OCI-LY7 (cell line): ENCODE data around the gene RNF223. TPM values are rescaled to one million over a fixed set of nuclear protein-coding genes. Genes with fewer than 3 reads are reported as not detected.

Source experiments
- BruUV-seq: library from RNA; stranded (reverse); fragments of 400-500 nt; replicated peaks from 2 replicates; lab custom pipeline; 2021; lab: Mats Ljungman, UMichigan
- CTCF ChIA-PET: fragments of 300-600 bp; sonication (Branson Sonifier 250); formaldehyde crosslinking; loops from one replicate; lab custom pipeline; 2022; ENCODE audit warnings: antibody characterized with exemption; ENCODE audit not compliant: unreplicated experiment; lab: Charles Lee
- POLR2A ChIA-PET: fragments of 300-600 bp; sonication (Branson Sonifier 250); formaldehyde crosslinking; loops from one replicate; lab custom pipeline; 2022; ENCODE audit warnings: antibody characterized with exemption; lab: Charles Lee
- DNase-seq: peaks from one replicate; pipeline ENCODE4 v3.0.0-alpha.2; 2015; ENCODE audit warnings: low spot score
- H2AFZ ChIP-seq: fragments of 200-600 bp; sonication (generic), shearing (Covaris generic); 2 replicates; pipeline ENCODE4 v1.6.1; 2014; ENCODE audit warnings: mild to moderate bottlenecking, antibody characterized with exemption, low read length, moderate library complexity
- H3K27ac ChIP-seq: fragments of 200-600 bp; sonication (generic); 2 replicates; pipeline ENCODE4 v1.5.1; 2014; ENCODE audit warnings: mixed run types, low read depth, mild to moderate bottlenecking, moderate library complexity, low read length, inconsistent platforms; ENCODE audit not compliant: poor library complexity, severe bottlenecking
- H3K36me3 ChIP-seq: fragments of 200-600 bp; sonication (generic); 2 replicates; pipeline ENCODE4 v1.6.1; 2014; ENCODE audit warnings: mild to moderate bottlenecking, antibody characterized with exemption, low read length, moderate library complexity, mixed read lengths; ENCODE audit not compliant: insufficient read depth
- H3K4me1 ChIP-seq: fragments of 200-600 bp; sonication (generic); 2 replicates; pipeline ENCODE4 v1.5.1; 2014; ENCODE audit warnings: mild to moderate bottlenecking, low read length; ENCODE audit not compliant: insufficient read depth, poor library complexity, severe bottlenecking
- H3K4me2 ChIP-seq: fragments of 200-600 bp; sonication (generic); 2 replicates; pipeline ENCODE4 v1.6.1; 2014; ENCODE audit warnings: mild to moderate bottlenecking, low read length
- H3K4me3 ChIP-seq: fragments of 200-600 bp; sonication (generic); 2 replicates; pipeline ENCODE4 v1.5.1; 2014; ENCODE audit warnings: mild to moderate bottlenecking, low read depth, low read length; ENCODE audit not compliant: poor library complexity, severe bottlenecking
- H3K79me2 ChIP-seq: fragments of 200-600 bp; sonication (generic); 2 replicates; pipeline ENCODE4 v1.6.1; 2016; ENCODE audit warnings: low read depth, mild to moderate bottlenecking, low read length, moderate library complexity, mixed read lengths; ENCODE audit not compliant: insufficient read depth
- H3K9me2 ChIP-seq: fragments of 200-600 bp; sonication (generic); 2 replicates; pipeline ENCODE4 v1.6.1; 2016; ENCODE audit warnings: mild to moderate bottlenecking, low read length, mixed read lengths; ENCODE audit not compliant: insufficient read depth
- H3K9me3 ChIP-seq: fragments of 200-600 bp; sonication (generic); 2 replicates; pipeline ENCODE4 v1.6.1; 2014; ENCODE audit warnings: mild to moderate bottlenecking, mixed run types, low read length, mixed read lengths
- H4K20me1 ChIP-seq: fragments of 200-600 bp; sonication (generic); 2 replicates; pipeline ENCODE4 v1.6.1; 2014; ENCODE audit warnings: mild to moderate bottlenecking, antibody characterized with exemption, low read length, moderate library complexity, mixed read lengths; ENCODE audit not compliant: insufficient read depth
- CTCF ChIP-seq: fragments of 200-600 bp; sonication (generic); conservative IDR thresholded peaks from 2 replicates; pipeline ENCODE4 v1.5.1; 2014; ENCODE audit warnings: mild to moderate bottlenecking, antibody characterized with exemption, low read length, moderate library complexity, mixed read lengths
- EZH2phosphoT487 ChIP-seq: fragments of 200-600 bp; sonication (generic); IDR thresholded peaks from 2 replicates; pipeline ENCODE4 v1.6.1; 2018; ENCODE audit warnings: low read depth, borderline replicate concordance, mild to moderate bottlenecking, mixed run types, antibody characterized with exemption, low read length, moderate library complexity, mixed read lengths
- intact Hi-C: fragments of 100-400 bp; cut with micrococcal nuclease; formaldehyde crosslinking; loops from one replicate; pipeline ENCODE4 v1.10.0; 2022; ENCODE audit not compliant: unreplicated experiment
- total RNA-seq, 2 experiments: library from RNA; depleted of rRNA in 1 of 2; stranded (reverse); fragments of >200 nt in 1 of 2; shearing (Covaris generic) in 1 of 2; gene quantifications; 2 replicates each; pipeline ENCODE4 v1.2.3, GENCODE V29; 2014 to 2022

RNF223 gene
- total RNA-seq, 2 experiments from 2014 or later, result not detected

DNA sequence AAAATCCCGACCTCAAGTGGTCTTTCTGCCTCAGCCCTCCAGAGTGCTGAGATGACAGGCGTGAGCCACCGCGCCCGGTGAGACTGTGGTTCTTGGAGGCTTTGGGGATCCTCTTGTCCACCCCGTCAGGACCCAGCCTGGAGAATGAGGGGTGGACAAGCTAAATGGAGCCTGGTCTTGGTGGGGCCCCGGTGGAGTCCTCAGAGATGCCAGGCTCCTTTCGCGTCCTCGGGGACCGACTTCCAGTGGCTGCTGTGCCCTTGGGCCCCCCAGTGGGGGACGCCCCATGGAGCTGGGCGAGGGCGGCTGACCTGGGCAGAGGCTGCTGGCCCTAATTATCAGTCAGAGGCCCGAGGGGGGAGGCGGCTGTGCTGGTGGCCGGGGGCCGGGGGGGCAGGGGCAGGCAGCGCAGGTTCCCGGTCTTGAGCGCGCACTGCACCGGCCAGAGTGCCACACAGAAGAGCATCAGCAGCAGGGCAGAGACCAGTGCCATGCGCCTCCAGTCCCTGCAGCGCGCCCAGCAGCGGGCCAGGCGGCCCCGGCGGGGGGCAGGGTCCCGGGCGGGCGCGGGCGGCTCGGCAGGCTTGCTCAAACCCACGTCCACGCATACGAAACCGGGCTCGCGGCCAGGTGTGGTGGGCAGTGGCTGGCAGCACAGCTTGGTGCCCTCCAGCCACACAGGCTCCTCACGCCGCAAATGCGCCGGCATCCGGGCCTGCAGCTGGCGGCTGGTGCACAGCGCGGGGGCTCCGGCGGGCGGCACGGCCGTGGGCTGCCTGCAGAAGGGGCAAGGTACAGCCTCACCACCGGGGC lies 2.4 kb downstream of the RNF223 start:
- no peak for TF ChIP-seq EZH2phosphoT487
- no peak for TF ChIP-seq CTCF
- Histone ChIP-seq H3K9me3 (no peaks in the 10 kb centered on the region), H3K4me2 (no peak overlapping the region), H3K4me3 (no peak overlapping the region), H3K79me2 (no peaks in the 10 kb centered on the region), H3K4me1 (peaks cover 25% of the 10 kb centered on the region), H2AFZ (no peak overlapping the region), H3K27ac (no peak overlapping the region), H4K20me1 (no peaks in the 10 kb centered on the region), H3K9me2 (no peaks in the 10 kb centered on the region), H3K36me3 (no peaks in the 10 kb centered on the region)
- DNase-seq, result no peak
- intact Hi-C loops, result no loop called here
- ChIA-PET CTCF (no interaction called here), POLR2A (no interaction called here)
- no TSS peak for BruUV-seq

GRCh38 chr1:1069711-1070676 lies 4.1 kb downstream of the RNF223 start:
- Histone ChIP-seq H3K27ac (no peak overlapping the region), H3K79me2 (no peaks in the 10 kb centered on the region), H3K9me3 (no peaks in the 10 kb centered on the region), H3K4me2 (peak overlapping the region; percentile 86), H3K4me3 (peak overlapping the region; percentile 71), H2AFZ (peak overlapping the region; percentile 54; the same call in 1 of the 2 replicates), H3K9me2 (no peaks in the 10 kb centered on the region), H3K4me1 (peaks cover 25% of the 10 kb centered on the region), H3K36me3 (no peaks in the 10 kb centered on the region), H4K20me1 (no peaks in the 10 kb centered on the region)
- intact Hi-C loops, result no loop called here
- no TSS peak for BruUV-seq
- POLR2A ChIA-PET, result no interaction called here
- TF ChIP-seq CTCF, result no peak
- no peak for TF ChIP-seq EZH2phosphoT487
- CTCF ChIA-PET, result no interaction called here
- peak; percentile 72 for DNase-seq
